A673 (cell line): ENCODE data around the gene ALKBH2. TPM values are rescaled to one million over a fixed set of nuclear protein-coding genes. Genes with fewer than 3 reads are reported as not detected.
A peak's percentile ranks its signal among the peaks of the same experiment; 100 is the strongest.
"Not testable (repeated sequence)": the region's sequence is repeated elsewhere in the genome, so short reads cannot be mapped to it uniquely, and the experiment has no call there.

Experiments
- BruUV-seq: library from RNA; stranded (reverse); fragments of 400-500 nt; replicated peaks from 2 replicates; lab custom pipeline; 2021; lab: Mats Ljungman, UMichigan
- CTCF ChIA-PET: fragments of 300-600 bp; sonication (Branson Sonifier 250); formaldehyde crosslinking; loops from one replicate; lab custom pipeline; 2022; ENCODE audit warnings: antibody characterized with exemption; lab: Charles Lee
- POLR2A ChIA-PET: fragments of 300-600 bp; sonication (Branson Sonifier 250); formaldehyde crosslinking; loops from one replicate; lab custom pipeline; 2022; ENCODE audit warnings: antibody characterized with exemption; ENCODE audit not compliant: low non-redundant PET; lab: Charles Lee
- DNase-seq: peaks from one replicate; pipeline ENCODE4 v3.0.0-alpha.2; 2015; ENCODE audit warnings: low spot score
- H3K27ac ChIP-seq: fragments of 200-600 bp; sonication (generic); 2 replicates; pipeline ENCODE4 v1.5.1; 2016; ENCODE audit warnings: mixed run types, low read depth, mild to moderate bottlenecking, mixed read lengths, antibody characterized with exemption, low read length; ENCODE audit not compliant: poor library complexity, severe bottlenecking
- H3K27me3 ChIP-seq: fragments of 200-600 bp; sonication (generic); replicated peaks from 2 replicates; pipeline ENCODE4 v1.6.1; 2017; ENCODE audit warnings: mixed run types, low read depth, mild to moderate bottlenecking, mixed read lengths, antibody characterized with exemption, low read length; ENCODE audit not compliant: insufficient read depth, poor library complexity
- H3K36me3 ChIP-seq: fragments of 200-600 bp; sonication (generic); 2 replicates; pipeline ENCODE4 v1.6.1; 2016; ENCODE audit warnings: mixed run types, mild to moderate bottlenecking, mixed read lengths, antibody characterized with exemption, low read length; ENCODE audit not compliant: insufficient read depth, poor library complexity, severe bottlenecking
- H3K4me1 ChIP-seq: fragments of 200-600 bp; sonication (generic); 2 replicates; pipeline ENCODE4 v1.6.1; 2017; ENCODE audit warnings: mixed run types, mild to moderate bottlenecking, mixed read lengths, antibody characterized with exemption, low read length; ENCODE audit not compliant: insufficient read depth, poor library complexity, severe bottlenecking
- H3K4me3 ChIP-seq: fragments of 200-600 bp; sonication (generic); 2 replicates; pipeline ENCODE4 v1.5.1; 2016; ENCODE audit warnings: low read depth, mixed run types, mild to moderate bottlenecking, mixed read lengths, low read length; ENCODE audit not compliant: poor library complexity, severe bottlenecking
- H3K9me3 ChIP-seq: fragments of 200-600 bp; sonication (generic); 2 replicates; pipeline ENCODE4 v1.6.1; 2016; ENCODE audit warnings: mixed run types, low read depth, mild to moderate bottlenecking, mixed read lengths, antibody characterized with exemption, low read length; ENCODE audit not compliant: poor library complexity, severe bottlenecking
- CTCF ChIP-seq: fragments of 300-800, 200-600 bp; sonication (generic); conservative IDR thresholded peaks from 2 replicates; pipeline ENCODE4 v1.5.1; 2017; ENCODE audit warnings: low read depth, mild to moderate bottlenecking, antibody characterized with exemption, low read length, moderate library complexity, mixed read lengths
- EZH2 ChIP-seq: fragments of 200-600 bp; sonication (generic); IDR thresholded peaks from 2 replicates; pipeline ENCODE4 v1.6.1; 2017; ENCODE audit warnings: borderline replicate concordance, low read depth, mild to moderate bottlenecking, mixed read lengths, antibody characterized with exemption, low read length; ENCODE audit not compliant: poor library complexity, severe bottlenecking
- intact Hi-C: fragments of 100-400 bp; cut with micrococcal nuclease; formaldehyde crosslinking; loops from one replicate; pipeline ENCODE4 v1.10.0; 2022; ENCODE audit not compliant: unreplicated experiment
- total RNA-seq: library from RNA; stranded (reverse); gene quantifications from 2 replicates; pipeline ENCODE4 v1.2.3, GENCODE V29; 2021

ALKBH2 gene
- total RNA-seq, 1 experiment from 2014 or later, result 40.6 TPM

DNA sequence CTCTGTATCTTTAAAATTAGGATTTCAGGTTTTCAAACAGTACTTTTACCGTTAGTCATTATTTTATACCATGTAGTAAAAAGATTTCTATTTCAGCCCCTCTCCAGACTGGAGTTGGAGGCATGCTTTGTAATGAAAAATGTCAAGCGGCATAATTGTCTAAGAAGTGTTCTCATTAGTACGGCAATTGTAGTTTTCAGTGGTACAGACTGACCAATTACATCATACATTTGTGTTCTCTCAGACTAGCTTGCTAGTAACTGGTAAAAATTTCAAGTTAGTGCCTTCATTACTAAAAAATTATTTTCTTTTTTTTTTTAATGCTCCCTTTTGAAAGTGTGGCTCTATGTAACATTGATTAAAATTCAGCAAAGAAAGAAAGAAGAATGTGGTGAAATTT, 36.4 kb downstream of the ALKBH2 start:
- H3K36me3 ChIP-seq, result no peaks in the 10 kb centered on the region
- no peak overlapping the region for H3K4me3 ChIP-seq
- intact Hi-C loops, result no loop called here
- H3K27ac ChIP-seq, result no peak overlapping the region
- H3K27me3 ChIP-seq, result no peaks in the 10 kb centered on the region
- TF ChIP-seq EZH2 (no peak), CTCF (no peak)
- ChIA-PET POLR2A (no interaction called here), CTCF (no interaction called here)
- no peak for DNase-seq
- peaks cover 7% of the 10 kb centered on the region for H3K4me1 ChIP-seq
- no TSS peak for BruUV-seq
- H3K9me3 ChIP-seq, result no peaks in the 10 kb centered on the region

GRCh38 chr12:109054520-109054919, 38.8 kb downstream of the ALKBH2 start:
- Histone ChIP-seq H3K4me3 (no peak overlapping the region), H3K4me1 (peaks cover 7% of the 10 kb centered on the region), H3K27ac (no peak overlapping the region), H3K36me3 (no peaks in the 10 kb centered on the region), H3K9me3 (no peaks in the 10 kb centered on the region), H3K27me3 (no peaks in the 10 kb centered on the region)
- CTCF ChIA-PET, result interaction anchor here (0.6 kb wide), 2 partner anchors 172 to 254 kb away, joined by 3 read pairs; no protein-coding TSS in a partner anchor
- POLR2A ChIA-PET, result no interaction called here
- no peak for TF ChIP-seq EZH2
- TF ChIP-seq CTCF, result no peak
- DNase-seq, result no peak
- BruUV-seq, result no TSS peak
- intact Hi-C loops, result no loop called here

- H3K27me3 ChIP-seq, BruUV-seq, H3K9me3 ChIP-seq, H3K36me3 ChIP-seq, H3K4me1 ChIP-seq, POLR2A ChIA-PET, intact Hi-C loops, H3K27ac ChIP-seq, DNase-seq: not testable (repeated sequence)
- peak overlapping the region; percentile 89 for H3K4me3 ChIP-seq
- CTCF ChIA-PET, result interaction anchor here (0.6 kb wide), 1 partner anchor 171 kb away, joined by 3 read pairs; no protein-coding TSS in a partner anchor
Measured at GRCh38 chr12:109054124-109054513, 39.2 kb downstream of the ALKBH2 start.
